OCI-M2 (cell line): ENCODE measurements around the gene RIPK1.
"Not testable (repeated sequence)": the region's sequence is repeated elsewhere in the genome, so short reads cannot be mapped to it uniquely, and the experiment has no call there.

ENCODE experiments used
- DNase-seq: peaks from one replicate; lab custom pipeline; 2025; ENCODE audit not compliant: unreplicated experiment; lab: John Stamatoyannopoulos, UW

Gene RIPK1

DNA sequence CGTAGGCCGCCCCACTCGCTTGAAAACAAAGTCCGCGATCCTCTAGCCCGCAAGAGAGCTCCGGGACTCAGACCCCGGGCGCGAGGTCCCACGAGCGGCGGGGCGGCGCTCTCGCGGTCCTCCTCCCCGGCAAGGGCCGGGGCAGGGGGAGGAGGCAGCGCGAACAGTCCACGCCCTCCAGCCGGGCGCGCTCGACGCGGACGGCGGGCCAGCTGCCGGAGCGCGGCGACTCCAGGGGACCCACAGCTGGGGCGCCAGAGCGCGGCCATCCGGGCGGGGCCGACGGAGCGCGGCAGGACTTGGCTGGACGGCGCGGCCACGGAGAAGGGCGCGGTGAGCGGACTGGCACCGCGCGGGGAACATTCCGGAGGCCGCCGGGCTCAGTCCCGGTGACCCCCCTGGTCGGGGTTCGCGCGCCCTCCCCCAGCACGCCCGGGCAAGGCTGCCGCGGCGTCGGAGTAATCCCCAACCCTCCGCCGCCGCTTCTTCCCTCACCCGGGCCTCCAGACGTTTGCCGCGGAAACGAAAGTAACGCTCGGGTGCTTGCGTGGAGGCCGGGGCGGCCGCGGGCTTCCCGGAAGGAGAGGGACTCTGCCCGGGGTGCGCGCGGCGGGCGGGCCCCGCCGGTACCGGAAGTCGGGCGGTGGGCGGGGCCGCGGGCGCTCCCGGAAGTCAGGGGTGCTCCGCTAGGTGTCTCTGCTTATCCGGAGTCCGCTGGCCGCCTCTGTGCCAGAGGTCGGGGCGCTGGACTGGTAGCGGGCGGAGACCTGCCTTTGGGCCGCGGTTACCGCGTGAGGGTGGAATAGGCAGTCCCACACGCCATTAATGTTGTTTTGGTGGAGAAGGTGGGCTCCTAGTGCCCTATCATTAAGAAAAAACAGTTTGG, at the start of gene RIPK1:
Gene RIPK1, plus strand, starts transcription at position 166 of the 886 bp plus-strand sequence. CDS start 8,330 bp downstream, outside the sequence.
- peak; percentile 84 for DNase-seq

DNA sequence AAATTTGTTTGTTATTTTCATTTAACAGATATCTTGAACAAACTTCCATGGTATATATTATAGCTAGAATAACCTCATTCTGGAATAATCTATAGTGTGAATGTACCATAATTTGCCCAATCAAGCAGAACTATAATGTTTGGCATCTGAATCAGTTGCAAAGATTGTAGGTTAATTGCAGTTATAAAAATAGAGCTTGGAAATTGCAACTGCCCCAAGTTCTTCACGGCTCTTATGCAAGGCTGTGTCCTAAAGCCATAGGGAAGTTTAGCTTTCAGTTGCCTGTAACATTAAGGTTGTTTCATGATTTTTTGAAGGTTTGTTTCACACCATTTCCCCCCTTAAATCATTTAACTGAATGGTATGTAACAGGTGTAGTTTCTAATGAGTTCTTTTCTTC, 49.2 kb upstream of the RIPK1 start:
- DNase-seq = no peak

DNA sequence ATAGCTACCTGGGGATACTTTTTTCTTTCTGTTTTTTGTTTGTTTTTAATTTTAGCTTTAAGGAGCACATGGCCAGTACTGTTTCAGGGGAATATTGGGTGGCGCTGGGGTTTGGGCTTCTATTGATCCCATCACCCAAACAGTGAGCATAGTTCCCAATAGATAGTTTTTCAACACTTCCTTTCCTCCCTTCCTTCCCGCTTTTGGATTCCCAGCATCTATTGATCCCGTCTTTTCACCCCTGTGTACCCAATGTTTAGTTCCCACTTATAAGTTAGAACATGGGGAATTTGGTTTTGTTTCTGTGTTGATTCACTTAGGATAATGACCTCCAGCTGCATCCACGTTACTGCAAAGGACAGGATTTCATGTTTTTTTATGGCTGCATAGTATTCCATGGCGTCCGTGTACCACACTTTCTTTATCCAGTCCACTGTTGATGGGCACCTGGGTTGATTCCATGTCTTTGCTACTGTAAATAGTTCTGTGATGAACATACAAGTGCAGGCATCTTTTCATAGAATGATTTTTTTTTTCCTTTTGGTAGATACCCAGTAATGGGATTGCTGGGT, 48.5 kb upstream of the RIPK1 start:
- DNase-seq = no peak

DNA sequence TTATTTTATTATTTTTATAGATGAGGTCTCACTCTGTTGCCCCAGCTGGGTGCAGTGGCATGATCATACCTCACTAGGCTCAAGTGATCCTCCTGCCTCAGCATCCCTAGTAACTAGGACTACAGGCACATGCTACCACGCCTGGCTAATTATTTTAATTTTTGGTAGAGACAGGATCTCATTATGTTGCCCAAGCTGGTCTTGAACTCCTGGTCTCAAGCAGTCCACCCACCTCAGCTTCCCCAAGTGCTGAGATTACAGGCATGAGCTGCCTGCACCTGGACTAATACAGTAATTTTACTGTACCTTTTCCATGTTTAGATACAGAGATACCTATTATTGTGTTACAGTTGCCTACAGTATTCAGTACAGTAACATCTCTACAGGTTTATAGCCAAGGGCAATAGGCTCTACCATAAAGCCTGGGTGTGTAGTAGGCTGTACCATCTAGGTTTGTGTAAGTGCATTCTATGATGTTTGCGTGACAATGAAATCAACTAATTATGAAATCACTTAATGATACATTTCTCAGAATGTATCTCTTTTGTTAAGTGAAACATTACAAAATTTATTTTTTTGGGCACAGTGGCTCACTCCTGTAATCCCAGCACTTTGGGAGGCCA, 47.2 kb upstream of the RIPK1 start:
- DNase-seq = not testable (repeated sequence)

DNA sequence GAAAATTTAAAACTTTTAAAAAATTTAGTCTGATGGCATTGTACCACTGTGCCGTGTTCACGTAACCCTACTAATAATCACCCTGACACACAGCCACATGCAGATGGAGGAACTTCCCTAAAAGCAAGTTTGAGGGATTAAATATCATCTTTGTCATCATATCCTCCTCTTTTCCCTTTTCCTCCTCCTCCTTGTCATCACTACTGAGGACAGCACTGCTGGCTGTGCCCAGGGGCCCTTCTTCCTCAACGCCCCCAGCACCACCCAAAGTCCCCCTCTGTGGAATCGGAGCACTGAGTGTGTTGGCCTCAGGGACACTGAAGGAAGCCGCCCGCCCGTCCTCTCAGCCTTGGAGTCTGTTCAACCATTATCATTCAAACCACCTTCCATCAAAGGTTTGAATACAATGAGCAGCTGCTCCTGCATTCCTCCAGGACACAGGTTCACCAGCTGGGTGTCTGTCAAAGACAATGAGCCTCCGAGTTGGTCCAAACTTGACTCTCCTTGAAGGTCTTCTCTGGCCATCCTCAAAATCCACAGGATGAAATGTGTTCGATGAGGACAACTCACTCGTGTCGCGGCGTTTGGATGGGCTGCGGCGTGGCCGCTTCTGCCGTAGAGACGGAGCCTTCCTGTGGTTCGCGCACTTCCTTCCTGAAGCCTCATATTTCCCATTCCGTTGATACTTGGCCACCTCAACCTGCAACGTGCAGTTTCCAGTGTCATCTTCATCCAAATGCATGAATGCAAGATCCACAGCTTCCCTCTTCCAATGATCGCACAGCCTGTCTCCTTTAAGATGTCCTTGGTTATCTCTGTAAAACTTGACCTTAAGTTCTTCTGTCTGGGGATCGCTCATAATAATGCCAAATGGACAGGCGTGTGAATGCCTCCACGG, 45.3 kb upstream of the RIPK1 start:
- no peak for DNase-seq

DNA sequence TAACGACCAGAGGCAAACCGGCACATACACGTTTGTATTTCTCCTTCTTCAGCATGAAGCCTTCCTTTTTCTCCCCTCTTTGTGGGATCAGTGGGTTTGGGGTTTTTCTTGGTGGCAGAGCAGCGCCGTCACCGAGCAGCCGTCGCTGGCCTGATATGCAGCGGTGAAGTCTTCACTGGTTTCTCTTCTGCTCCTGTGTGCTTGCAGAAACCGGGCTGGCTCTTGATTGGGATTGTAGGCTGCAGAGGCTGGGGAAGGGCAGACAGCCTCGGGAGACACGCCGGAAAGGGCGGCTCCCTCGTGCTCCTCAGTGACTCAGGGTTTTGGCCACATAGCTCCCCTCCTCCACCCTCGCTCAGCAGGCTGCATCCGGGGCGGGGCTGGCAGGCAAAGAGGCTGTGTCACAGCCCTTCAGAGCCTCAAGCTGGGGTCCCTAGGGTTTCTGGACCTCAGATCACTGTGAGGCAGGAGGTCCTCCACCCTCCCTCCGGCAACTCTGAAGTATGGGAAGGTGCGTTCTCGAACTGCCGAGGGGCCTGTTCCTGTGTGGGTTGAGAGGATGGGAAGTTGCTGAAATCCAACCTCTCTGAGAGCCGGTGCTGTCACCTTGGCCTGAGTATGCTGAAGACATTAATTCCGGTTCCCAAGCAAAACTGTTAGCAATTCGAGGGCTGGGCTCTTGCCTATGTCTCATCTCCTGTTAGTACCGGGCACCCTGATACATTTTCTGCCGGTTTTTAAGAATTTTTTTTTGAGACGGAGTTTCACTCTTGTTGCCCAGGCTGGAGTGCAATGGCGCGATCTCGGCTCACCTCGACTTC, 44.4 kb upstream of the RIPK1 start:
- peak; percentile 89 for DNase-seq

DNA sequence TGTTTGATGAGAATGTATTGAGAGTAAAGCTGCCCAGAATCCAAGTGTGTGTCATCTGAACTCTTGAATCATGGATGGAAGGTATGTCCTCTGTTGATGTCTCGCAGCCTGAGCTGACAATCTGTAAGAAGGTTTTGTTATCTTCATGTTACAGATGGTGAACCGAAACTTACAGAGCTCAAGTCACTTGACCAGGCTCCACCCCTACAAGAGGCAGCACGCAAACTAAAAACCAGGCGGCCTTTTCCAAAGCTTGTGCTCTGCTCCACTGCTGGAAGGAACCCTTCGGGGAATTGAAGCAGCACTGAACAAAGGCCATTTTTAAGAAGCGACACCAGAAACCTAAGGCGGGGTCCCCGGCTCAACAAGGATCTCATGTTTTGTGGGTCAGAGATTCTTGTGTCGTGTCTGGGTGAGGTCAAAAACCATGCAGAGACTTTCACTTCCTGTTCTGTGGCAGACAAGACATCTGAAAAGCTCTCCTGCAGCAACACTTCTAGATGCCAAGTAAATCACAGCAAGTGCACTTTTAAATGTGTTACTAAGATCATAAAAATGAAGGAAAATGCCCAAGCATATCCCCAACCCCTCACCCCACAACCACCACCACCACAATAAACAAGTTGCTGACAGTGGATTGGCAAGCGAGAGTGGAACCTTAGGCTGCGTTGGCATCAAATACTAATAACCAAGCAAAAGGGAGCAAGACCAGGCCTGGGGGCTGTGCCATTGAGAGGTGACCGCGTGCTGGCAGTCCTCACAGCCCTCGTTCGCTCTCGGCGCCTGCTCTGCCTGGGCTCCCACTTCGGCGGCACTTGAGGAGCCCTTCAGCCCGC, 41.3 kb upstream of the RIPK1 start:
- peak; percentile 57 for DNase-seq

DNA sequence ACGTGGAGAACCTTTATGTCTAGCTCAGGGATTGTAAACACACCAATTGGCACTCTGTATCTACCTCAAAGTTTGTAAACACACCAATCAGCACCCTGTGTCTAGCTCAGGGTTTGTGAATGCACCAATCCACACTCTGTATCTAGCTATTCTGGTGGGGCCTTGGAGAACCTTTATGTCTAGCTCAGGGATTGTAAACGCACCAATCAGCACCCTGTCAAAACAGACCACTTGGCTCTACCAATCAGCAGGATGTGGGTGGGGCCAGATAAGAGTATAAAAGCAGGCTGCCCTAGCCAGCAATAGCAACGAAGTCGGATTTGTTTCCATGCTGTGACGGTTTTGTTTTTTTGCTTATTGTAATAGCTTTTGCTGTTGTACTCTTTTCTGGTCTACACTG, 40.1 kb upstream of the RIPK1 start:
- DNase-seq = not testable (repeated sequence)

DNA sequence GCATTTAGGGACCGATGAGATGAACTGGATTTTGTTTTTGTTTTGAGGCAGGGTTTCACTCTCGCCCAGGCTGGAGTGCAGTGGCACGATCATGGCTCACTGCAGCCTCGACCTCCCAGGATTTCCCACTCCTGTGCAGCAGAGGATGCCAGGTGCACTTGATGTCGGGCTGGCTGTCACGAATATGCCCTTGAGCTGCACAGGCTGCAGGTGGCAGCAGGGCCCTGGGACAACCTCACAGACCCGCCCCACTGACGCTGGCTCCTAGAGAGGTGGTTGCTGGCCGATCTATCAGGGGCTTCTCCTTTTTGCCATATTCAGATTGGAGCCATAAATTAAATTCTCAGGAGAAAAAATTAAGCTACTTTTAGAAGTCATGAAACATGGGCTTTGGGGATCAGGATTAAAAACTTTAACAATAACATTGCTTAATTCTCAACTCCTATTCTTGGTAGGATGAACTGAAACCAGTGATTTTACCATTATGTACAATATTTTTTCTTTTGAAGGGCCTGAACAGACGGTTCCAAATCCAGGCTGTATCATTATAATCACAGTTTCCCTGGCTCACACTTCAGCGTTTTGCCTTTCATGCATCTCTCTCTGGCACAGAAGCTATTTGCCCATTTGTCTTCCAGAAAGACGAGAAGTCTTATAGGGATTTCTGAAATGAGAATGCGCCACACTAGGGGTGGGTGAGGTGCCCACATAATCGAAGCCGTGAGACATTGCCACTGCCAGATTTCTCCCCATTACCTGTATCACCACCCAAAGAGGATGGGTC, 36.2 kb upstream of the RIPK1 start:
- no peak for DNase-seq

DNA sequence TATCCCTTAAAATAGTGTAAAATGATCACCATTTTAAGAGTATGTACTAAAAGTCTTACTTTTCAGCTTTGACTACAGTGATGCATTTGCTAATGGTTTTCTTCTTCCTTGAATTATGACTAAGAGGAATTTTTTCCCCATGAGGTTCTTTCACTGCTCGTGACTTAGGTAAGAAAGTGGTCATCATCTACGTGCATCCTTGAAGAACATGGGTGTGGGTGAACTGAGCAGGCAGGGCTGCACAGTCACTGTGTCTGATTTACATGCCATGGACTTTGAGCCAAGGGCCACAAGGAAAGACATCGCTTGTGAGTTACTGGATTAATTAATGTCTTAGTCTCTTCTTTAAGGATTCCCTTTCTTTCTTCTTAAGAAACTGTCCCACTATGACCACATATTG, 35.3 kb upstream of the RIPK1 start:
- DNase-seq = no peak

DNA sequence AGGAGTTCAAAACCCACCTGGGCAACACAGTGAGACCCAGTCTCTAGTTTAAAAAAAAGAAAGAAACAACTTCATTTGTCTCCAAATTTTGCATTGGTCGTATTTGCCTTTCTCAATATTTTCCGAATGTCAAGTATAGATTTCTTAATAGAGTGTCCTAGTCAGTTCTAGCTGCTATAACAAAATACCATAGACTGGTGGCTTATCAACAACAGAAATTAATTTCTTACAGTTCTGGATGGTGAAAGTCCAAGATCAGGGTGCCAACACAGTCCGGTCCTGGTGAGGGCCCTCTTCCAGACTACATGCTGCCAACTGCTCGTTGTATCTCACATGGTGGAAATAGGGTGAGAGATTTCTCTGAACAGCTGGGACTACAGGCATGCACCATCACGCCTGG, 34.6 kb upstream of the RIPK1 start:
- DNase-seq = no peak

DNA sequence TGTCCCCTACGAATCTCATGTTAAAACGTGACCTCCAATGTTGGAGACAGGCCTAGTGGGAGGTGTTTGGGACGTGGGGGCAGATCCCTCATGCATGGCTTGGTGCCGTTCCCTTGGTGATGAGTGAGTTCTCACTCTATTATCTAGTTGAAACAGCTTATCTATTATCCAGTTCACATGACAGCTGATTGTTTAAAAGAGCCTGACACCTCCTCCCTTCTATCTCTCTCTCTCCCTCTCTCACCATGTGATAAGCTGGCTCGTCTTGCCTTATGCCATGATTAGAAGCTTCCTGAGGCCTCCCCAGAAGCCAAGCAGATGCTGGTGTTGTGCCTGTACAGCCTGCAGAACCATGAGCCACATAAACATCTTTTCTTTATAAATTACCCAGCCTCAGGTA, 32.9 kb upstream of the RIPK1 start:
- DNase-seq = no peak

DNA sequence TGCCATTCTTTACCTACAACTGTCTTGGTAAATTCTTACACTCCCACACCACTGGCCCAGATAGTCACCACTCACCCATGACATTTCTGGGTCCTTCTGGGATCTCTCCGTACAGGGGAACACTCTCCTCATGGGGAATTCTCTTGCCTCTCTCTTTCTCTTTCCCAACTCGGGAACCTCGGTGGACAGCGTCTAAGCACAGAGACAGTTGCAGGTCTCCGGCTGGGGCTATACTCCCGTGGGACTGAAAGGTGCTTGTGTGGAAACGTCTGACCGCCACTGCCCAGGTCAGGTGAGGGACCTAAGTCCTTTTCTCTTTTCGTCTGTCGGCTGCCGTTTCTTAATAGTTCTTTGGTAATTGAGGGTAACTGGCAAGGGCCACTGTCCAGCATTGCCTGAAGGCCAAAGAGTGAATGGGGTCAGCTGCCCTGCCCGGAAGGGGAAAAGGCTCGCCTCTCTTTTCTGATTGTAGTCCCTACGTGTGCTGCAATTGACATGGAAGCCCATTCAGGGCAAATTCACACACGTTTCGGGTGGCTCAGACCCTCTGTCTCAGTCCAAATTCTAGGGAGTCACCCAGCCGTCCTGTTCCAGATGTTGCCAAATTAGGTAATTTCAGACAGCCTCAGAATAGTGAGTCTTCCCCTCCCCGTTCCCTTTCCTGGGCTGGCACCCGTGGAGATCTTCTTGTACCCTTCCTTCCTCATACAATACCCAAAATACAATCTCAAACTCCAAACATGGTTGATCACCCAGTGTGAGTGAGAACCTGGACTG, 31.2 kb upstream of the RIPK1 start:
- no peak for DNase-seq

DNA sequence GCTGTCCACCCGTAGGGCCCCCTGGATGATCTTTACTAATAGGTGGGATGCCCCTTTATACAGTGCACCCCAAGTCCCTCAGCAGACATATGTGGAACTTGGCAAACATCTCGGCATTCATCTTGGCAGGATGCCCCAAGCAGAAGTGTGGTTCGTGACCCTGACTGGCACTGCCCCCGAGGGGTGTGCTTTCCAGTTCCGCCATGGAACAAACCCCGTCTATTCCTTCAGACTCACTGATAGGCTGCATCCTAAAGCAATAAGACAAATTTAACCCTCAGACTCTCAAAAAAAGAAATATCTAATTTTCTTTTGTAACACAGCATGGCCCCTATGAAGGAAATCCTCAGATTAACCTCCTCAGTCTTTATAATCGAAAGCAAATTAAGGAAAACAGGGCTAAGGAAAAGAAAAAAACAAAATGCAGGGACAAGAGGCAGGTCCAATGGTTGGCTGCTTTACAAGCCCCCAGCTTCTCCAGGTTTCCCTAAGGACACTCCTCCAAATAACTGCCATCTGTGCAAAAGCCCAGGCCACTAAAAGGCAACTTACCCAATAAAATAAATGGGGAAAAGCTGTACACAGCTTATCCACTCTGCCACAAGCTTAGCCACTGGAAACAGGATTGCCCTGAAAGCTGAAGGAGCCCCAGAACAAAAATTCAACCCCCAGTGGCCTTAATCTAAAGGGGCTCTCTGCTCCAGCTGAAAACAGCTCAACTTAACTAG, 30.5 kb upstream of the RIPK1 start:
- DNase-seq = no peak

DNA sequence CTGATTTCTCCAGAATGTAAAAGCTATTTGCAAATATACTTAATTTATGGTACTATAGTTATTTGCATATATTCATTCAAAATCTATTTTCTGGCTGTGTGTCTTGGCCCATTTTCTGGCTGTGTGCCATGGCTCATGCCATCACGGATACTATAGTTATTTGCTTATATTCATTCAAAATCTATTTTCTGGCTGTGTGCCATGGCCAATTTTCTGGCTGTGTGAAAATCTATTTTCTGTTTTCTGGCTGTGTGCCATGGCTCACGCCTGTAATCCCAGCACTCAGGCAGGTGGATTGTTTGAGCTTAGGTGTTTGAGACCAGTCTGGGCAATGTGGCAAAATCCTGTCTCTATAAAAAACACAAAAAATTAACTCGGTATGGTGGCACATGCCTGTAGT, 28.9 kb upstream of the RIPK1 start:
- no peak for DNase-seq

DNA sequence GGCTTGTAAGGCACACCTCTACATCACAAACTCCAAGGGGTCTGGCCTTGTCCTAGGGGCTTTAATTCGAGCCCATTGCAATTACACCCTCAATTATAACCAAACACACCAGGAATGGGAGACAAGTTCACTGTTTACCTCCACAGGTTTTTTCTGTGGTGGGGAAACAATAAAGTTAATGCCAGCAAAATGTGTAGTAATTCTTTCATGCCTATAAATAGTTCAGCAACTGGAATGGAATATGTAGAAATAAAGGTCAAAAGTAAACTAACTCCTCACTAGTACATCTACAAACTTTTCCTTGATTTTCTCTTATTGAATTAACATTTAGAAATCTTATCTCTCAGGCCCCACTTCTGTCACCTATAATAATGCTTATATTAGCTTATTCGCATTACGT, 27.1 kb upstream of the RIPK1 start:
- DNase-seq = no peak

DNA sequence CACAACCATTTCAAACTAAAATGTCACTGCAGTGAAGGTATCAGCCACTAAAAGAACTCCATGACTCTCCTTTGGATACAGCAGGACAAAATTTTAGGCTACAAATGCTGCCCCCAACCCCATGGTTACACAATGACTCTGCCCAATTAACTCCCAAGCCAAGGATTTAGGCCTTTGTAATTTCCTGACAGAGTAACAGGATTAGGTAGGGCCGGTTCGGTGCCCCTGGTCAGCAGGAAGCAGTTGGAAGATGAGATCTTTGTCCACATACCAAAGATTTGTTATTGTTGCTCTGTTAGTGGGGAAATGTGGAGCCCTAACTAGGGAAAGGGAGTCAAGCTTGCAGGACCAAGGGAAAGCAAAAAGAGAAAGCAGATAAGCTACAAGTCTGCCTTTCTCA, 26.7 kb upstream of the RIPK1 start:
- DNase-seq = no peak
